HEK293 (cell line): ENCODE data around the gene S100A10.

Experiments
- CTCF ChIA-PET: fragments of 350-600 bp; formaldehyde crosslinking; extraction: SDS; loops from one replicate; lab custom pipeline; 2021; ENCODE audit warnings: antibody characterized with exemption; lab: Yijun Ruan, JAX
- POLR2A ChIA-PET: fragments of 300-600 bp; formaldehyde crosslinking; extraction: SDS; loops from one replicate; lab custom pipeline; 2020; ENCODE audit warnings: antibody characterized with exemption, inconsistent platforms; lab: Yijun Ruan, JAX
- H3K27ac ChIP-seq: fragments of 200-500 bp; sonication (Bioruptor generic); 2 replicates; pipeline ENCODE4 v1.5.1; 2014; ENCODE audit warnings: low read depth, low read length, control low read depth, inconsistent platforms; ENCODE audit errors: extremely low read depth
- H3K36me3 ChIP-seq, 2 experiments: fragments of 200-500 bp in 1 of 2; sonication (Bioruptor generic) in 1 of 2; 1 replicate in 1 of 2; 2 replicates in 1 of 2; pipeline ENCODE4 v1.5.1; 2014 to 2017; ENCODE audit warnings: inconsistent platforms in 2 of 2, low read length in 2 of 2; ENCODE audit not compliant: control insufficient read depth in 2 of 2, insufficient read depth in 1 of 2
- H3K4me1 ChIP-seq: fragments of 200-500 bp; sonication (Bioruptor generic); 2 replicates; pipeline ENCODE4 v1.5.1; 2014; ENCODE audit warnings: mild to moderate bottlenecking, low read length, inconsistent platforms; ENCODE audit not compliant: control insufficient read depth, insufficient read depth
- H3K4me3 ChIP-seq: 2 replicates; pipeline ENCODE4 v1.5.1; 2011; ENCODE audit warnings: low read depth, mild to moderate bottlenecking, control low read depth, low read length, moderate library complexity
- H3K9me3 ChIP-seq: fragments of 200-500 bp; sonication (Bioruptor generic); 2 replicates; pipeline ENCODE4 v1.5.1; 2014; ENCODE audit warnings: low read depth, low read length, inconsistent platforms; ENCODE audit not compliant: control insufficient read depth, insufficient read depth
- SP2 ChIP-seq: fragments of 450-650 bp; formaldehyde crosslinking; IDR thresholded peaks from 2 replicates; pipeline ENCODE4 v1.5.1; 2016; ENCODE audit warnings: missing biosample characterization, missing genetic modification characterization
- ZNF10 ChIP-seq: fragments of 450-650 bp; formaldehyde crosslinking; IDR thresholded peaks from 2 replicates; pipeline ENCODE4 v1.5.1; 2017; ENCODE audit warnings: missing biosample characterization, missing genetic modification characterization
- ZNF112 ChIP-seq: fragments of 450-650 bp; formaldehyde crosslinking; IDR thresholded peaks from 2 replicates; pipeline ENCODE4 v1.5.0; 2017; ENCODE audit warnings: missing biosample characterization, missing genetic modification characterization
- ZNF155 ChIP-seq: fragments of 450-650 bp; formaldehyde crosslinking; IDR thresholded peaks from 2 replicates; pipeline ENCODE4 v1.5.1; 2016; ENCODE audit warnings: missing biosample characterization, missing genetic modification characterization
- ZNF16 ChIP-seq: fragments of 450-650 bp; formaldehyde crosslinking; IDR thresholded peaks from 2 replicates; pipeline ENCODE4 v1.5.1; 2016; ENCODE audit warnings: low read depth, missing biosample characterization, missing genetic modification characterization
- ZNF175 ChIP-seq: fragments of 450-650 bp; formaldehyde crosslinking; IDR thresholded peaks from 2 replicates; pipeline ENCODE4 v1.5.1; 2016; ENCODE audit warnings: missing biosample characterization, missing genetic modification characterization
- ZNF311 ChIP-seq: fragments of 450-650 bp; formaldehyde crosslinking; IDR thresholded peaks from 2 replicates; pipeline ENCODE4 v1.5.1; 2017; ENCODE audit warnings: missing biosample characterization, missing genetic modification characterization, borderline replicate concordance
- ZNF624 ChIP-seq: fragments of 450-650 bp; formaldehyde crosslinking; IDR thresholded peaks from 2 replicates; pipeline ENCODE4 v1.5.1; 2017; ENCODE audit warnings: missing biosample characterization, missing genetic modification characterization
- ZNF692 ChIP-seq: fragments of 450-650 bp; formaldehyde crosslinking; IDR thresholded peaks from 2 replicates; pipeline ENCODE4 v1.5.1; 2016; ENCODE audit warnings: missing biosample characterization, missing genetic modification characterization
- ZNF791 ChIP-seq: fragments of 450-650 bp; formaldehyde crosslinking; IDR thresholded peaks from 2 replicates; pipeline ENCODE4 v1.5.1; 2016; ENCODE audit warnings: missing biosample characterization, missing genetic modification characterization
- TF ChIP-seq, protein P1 (sequence below): fragments of 450-650 bp; formaldehyde crosslinking; IDR thresholded peaks from 2 replicates; pipeline ENCODE4 v1.5.1; 2016; ENCODE audit warnings: missing biosample characterization, missing genetic modification characterization
- TF ChIP-seq, protein P2 (sequence below): IDR thresholded peaks from 2 replicates; pipeline ENCODE4 v1.6.1; 2011; ENCODE audit warnings: mild to moderate bottlenecking, low read depth, low read length, borderline replicate concordance

S100A10 gene

DNA sequence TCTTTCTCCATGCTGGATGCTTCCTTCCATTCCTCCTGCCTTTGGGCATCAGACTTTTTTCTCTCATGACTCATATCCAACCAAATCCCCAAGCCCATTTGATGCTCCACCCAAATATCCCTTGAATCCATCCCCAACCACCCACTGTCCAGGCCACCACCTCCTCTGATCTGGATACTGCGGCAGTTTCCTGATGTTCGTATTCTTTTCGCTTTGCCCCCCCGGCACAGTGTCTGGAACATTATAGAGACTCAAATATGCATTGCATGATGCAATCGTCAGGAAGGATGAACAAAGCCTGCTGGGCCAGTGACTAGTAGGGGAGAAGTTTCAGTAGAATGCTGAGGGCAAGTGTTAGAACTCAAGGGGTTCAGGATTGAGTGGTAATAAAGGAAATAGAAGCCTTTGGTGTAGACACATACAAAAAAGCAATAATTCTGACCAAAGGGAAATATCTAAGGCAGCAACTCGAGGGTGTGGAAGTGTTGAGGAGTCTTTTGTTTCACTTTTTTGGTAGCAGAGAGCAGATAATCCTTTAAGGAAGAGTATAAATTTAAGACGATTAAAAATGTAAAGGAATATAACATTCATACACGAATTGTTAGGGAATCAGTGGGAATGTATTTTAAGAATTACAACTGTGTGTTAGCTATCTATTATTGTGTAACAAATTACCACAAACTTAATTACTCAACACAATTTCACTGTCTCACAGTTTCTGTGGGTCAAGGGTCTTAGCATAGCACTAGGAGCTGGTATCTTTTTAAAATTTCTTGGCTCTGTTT is 35.7 kb upstream of the S100A10 start (continued):
- TF ChIP-seq ZNF692 (tag by site-specific recombination) (peak; percentile 48), ZNF16 (tag by site-specific recombination) (no peak), ZNF10 (tag by site-specific recombination) (no peak), ZNF155 (tag by site-specific recombination) (no peak)
- TF ChIP-seq, protein P1, sequence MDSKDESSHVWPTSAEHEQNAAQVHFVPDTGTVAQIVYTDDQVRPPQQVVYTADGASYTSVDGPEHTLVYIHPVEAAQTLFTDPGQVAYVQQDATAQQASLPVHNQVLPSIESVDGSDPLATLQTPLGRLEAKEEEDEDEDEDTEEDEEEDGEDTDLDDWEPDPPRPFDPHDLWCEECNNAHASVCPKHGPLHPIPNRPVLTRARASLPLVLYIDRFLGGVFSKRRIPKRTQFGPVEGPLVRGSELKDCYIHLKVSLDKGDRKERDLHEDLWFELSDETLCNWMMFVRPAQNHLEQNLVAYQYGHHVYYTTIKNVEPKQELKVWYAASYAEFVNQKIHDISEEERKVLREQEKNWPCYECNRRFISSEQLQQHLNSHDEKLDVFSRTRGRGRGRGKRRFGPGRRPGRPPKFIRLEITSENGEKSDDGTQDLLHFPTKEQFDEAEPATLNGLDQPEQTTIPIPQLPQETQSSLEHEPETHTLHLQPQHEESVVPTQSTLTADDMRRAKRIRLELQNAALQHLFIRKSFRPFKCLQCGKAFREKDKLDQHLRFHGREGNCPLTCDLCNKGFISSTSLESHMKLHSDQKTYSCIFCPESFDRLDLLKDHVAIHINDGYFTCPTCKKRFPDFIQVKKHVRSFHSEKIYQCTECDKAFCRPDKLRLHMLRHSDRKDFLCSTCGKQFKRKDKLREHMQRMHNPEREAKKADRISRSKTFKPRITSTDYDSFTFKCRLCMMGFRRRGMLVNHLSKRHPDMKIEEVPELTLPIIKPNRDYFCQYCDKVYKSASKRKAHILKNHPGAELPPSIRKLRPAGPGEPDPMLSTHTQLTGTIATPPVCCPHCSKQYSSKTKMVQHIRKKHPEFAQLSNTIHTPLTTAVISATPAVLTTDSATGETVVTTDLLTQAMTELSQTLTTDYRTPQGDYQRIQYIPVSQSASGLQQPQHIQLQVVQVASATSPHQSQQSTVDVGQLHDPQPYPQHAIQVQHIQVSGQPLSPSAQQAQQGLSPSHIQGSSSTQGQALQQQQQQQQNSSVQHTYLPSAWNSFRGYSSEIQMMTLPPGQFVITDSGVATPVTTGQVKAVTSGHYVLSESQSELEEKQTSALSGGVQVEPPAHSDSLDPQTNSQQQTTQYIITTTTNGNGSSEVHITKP (tag by site-specific recombination) = 0 out of 2 replicates have a peak, but pooled peaks have one; percentile 7
- TF ChIP-seq, all 188 proteins: peak for 16

GRCh38 chr1:152026895-152027294 is 33.2 kb upstream of the S100A10 start:
- Histone ChIP-seq H3K4me1 (no peaks in the 10 kb centered on the region), H3K27ac (no peak overlapping the region), H3K36me3 (peaks cover 0 to 6% of the 10 kb centered on the region in 2 experiments; a peak in 1 of 3 replicates), H3K9me3 (no peaks in the 10 kb centered on the region), H3K4me3 (no peak overlapping the region)
- TF ChIP-seq, protein P1 (tag by site-specific recombination) = peak; percentile 49; the same call in 1 of the 2 replicates
- no peak for TF ChIP-seq ZNF112 (tag by site-specific recombination)
- CTCF ChIA-PET = interaction anchor here (1.1 to 2.3 kb wide), 3 partner anchors 9 to 22 kb away, joined by 5 to 14 read pairs (median 5); no protein-coding TSS in a partner anchor
- POLR2A ChIA-PET = no interaction called here

GRCh38 chr1:152024223-152024622 is 30.6 kb upstream of the S100A10 start:
- Histone ChIP-seq H3K9me3 (no peaks in the 10 kb centered on the region), H3K4me3 (no peak overlapping the region)
- TF ChIP-seq SP2 (tag by site-specific recombination) (no peak), ZNF791 (tag by site-specific recombination) (no peak), ZNF624 (tag by site-specific recombination) (no peak), ZNF175 (tag by site-specific recombination) (no peak), ZNF311 (tag by site-specific recombination) (no peak)
- TF ChIP-seq, protein P2, sequence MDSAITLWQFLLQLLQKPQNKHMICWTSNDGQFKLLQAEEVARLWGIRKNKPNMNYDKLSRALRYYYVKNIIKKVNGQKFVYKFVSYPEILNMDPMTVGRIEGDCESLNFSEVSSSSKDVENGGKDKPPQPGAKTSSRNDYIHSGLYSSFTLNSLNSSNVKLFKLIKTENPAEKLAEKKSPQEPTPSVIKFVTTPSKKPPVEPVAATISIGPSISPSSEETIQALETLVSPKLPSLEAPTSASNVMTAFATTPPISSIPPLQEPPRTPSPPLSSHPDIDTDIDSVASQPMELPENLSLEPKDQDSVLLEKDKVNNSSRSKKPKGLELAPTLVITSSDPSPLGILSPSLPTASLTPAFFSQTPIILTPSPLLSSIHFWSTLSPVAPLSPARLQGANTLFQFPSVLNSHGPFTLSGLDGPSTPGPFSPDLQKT = no peak
- TF ChIP-seq, all 188 proteins: peak for 0
- Histone ChIP-seq H3K27ac (no peak overlapping the region), H3K36me3 (no peaks in the 10 kb centered on the region), H3K4me1 (no peaks in the 10 kb centered on the region)
- POLR2A ChIA-PET = no interaction called here
- CTCF ChIA-PET = interaction anchor here (0.9 to 1.9 kb wide), 7 partner anchors 10 to 140 kb away, joined by 3 to 9 read pairs (median 4); no protein-coding TSS in a partner anchor
